Measurements from ENCODE around the gene GPATCH4.

GRCh38 chr1:156591181-156591431, 10.2 kb downstream of the GPATCH4 start:
- TF ChIP-seq CTCF (IDR thresholded peaks at IDR 0.05) (no peak), POLR2A (IDR thresholded peaks at IDR 0.05) (no peak)

All from heart left ventricle (tissue), 13 donors.